HCT116 (cell line): ENCODE results near the gene NFIX.

Experiments
- CEBPB ChIP-seq: IDR thresholded peaks from 2 replicates; pipeline ENCODE4 v1.6.1; 2012; ENCODE audit warnings: low read depth
- EGR1 ChIP-seq: IDR thresholded peaks from 2 replicates; pipeline ENCODE4 v1.6.1; 2012; ENCODE audit warnings: low read depth
- EZH2 ChIP-seq: fragments of 200-600 bp; sonication (generic); IDR thresholded peaks from 2 replicates; pipeline ENCODE4 v1.6.1; 2017; ENCODE audit warnings: antibody characterized with exemption, mixed run types
- EZH2phosphoT487 ChIP-seq: fragments of 200-600 bp; IDR thresholded peaks from 2 replicates; pipeline ENCODE4 v1.6.1; 2018; ENCODE audit warnings: antibody characterized with exemption, borderline replicate concordance
- FOSL1 ChIP-seq: IDR thresholded peaks from 2 replicates; pipeline ENCODE4 v1.6.1; 2012; ENCODE audit warnings: low read depth
- POLR2A ChIP-seq: IDR thresholded peaks from 2 replicates; pipeline ENCODE4 v1.7.0; 2011; ENCODE audit warnings: borderline replicate concordance; ENCODE audit not compliant: insufficient read depth, insufficient read length; ENCODE audit errors: extremely low read depth
- POLR2AphosphoS5 ChIP-seq: IDR thresholded peaks from 2 replicates; pipeline ENCODE4 v1.6.1; 2011; ENCODE audit warnings: mild to moderate bottlenecking, low read depth, low read length, moderate library complexity
- SIN3A ChIP-seq: IDR thresholded peaks from 2 replicates; pipeline ENCODE4 v1.6.1; 2012; ENCODE audit warnings: low read depth
- SP1 ChIP-seq: IDR thresholded peaks from 2 replicates; pipeline ENCODE4 v1.6.1; 2012; ENCODE audit warnings: low read depth
- ZFX ChIP-seq: fragments of 450-650 bp; IDR thresholded peaks from 2 replicates; pipeline ENCODE4 v1.6.1; 2017
- ZNF274 ChIP-seq: fragments of 200-500 bp; sonication (Bioruptor generic); IDR thresholded peaks from 2 replicates; pipeline ENCODE4 v1.6.1; 2014; ENCODE audit warnings: mild to moderate bottlenecking, low read depth, low read length, inconsistent platforms
- TF ChIP-seq, protein P1 (sequence below), 3 experiments: fragments of 200-600 bp in 1 of 3; sonication (generic) in 1 of 3; IDR thresholded peaks in 2 of 3; conservative IDR thresholded peaks in 1 of 3; 2 replicates each; pipeline ENCODE4 v1.5.1; 2012 to 2017; ENCODE audit warnings: low read depth in 2 of 3, low read length in 2 of 3, antibody characterized with exemption in 1 of 3, borderline replicate concordance in 1 of 3, control low read depth in 1 of 3, mild to moderate bottlenecking in 1 of 3, mixed read lengths in 1 of 3, mixed run types in 1 of 3, moderate library complexity in 1 of 3; ENCODE audit not compliant: insufficient read depth in 1 of 3
- TF ChIP-seq, protein P2 (sequence below): IDR thresholded peaks from 2 replicates; pipeline ENCODE4 v1.6.1; 2012

DNA sequence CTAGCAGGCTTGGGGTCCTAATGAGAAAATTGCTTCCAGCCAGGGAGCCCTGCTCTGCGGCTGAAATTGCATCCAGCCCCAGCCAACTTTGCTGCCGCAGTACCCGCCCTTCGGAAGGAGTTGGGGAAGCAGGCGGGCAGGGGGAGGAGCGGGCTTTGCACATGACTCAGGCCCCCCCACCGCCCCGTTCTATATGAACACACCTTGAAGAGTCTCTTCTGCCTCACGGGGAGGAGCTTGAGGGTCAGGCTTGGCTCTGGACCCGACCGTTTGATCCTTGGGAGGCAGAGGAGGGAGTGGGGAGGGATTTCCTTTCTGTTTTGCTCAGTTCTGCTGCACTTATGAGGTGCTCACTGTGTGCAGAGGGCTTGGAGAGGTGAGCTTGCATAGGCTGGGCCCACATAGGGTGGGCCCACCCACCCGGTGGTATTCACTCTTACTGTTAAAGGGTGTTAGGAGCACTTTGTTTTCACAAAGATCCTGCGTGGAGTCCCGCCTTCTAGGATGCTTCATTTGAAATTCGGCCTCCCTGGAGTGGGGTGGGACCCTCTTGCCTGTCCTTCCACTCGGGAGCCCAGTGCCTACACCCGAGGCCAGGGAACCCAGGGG lies 60.9 kb downstream of the NFIX start:
- peak; percentile 48 for TF ChIP-seq POLR2AphosphoS5
- TF ChIP-seq, protein P1, sequence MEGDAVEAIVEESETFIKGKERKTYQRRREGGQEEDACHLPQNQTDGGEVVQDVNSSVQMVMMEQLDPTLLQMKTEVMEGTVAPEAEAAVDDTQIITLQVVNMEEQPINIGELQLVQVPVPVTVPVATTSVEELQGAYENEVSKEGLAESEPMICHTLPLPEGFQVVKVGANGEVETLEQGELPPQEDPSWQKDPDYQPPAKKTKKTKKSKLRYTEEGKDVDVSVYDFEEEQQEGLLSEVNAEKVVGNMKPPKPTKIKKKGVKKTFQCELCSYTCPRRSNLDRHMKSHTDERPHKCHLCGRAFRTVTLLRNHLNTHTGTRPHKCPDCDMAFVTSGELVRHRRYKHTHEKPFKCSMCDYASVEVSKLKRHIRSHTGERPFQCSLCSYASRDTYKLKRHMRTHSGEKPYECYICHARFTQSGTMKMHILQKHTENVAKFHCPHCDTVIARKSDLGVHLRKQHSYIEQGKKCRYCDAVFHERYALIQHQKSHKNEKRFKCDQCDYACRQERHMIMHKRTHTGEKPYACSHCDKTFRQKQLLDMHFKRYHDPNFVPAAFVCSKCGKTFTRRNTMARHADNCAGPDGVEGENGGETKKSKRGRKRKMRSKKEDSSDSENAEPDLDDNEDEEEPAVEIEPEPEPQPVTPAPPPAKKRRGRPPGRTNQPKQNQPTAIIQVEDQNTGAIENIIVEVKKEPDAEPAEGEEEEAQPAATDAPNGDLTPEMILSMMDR (IDR thresholded peaks at IDR 0.05 in 2 of 3, conservative IDR thresholded peaks at IDR 0.05 in 1 of 3; ENCODE audit: borderline replicate concordance in 1 of 3, insufficient read depth in 1 of 3, low read depth in 2 of 3, low read length in 2 of 3), result no peak
- no peak for TF ChIP-seq POLR2A
- TF ChIP-seq ZNF274, result no peak
- TF ChIP-seq FOSL1, result no peak
- TF ChIP-seq, protein P2, sequence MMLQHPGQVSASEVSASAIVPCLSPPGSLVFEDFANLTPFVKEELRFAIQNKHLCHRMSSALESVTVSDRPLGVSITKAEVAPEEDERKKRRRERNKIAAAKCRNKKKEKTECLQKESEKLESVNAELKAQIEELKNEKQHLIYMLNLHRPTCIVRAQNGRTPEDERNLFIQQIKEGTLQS, result no peak
- TF ChIP-seq EZH2phosphoT487, result no peak
- no peak for TF ChIP-seq ZFX
- TF ChIP-seq EGR1, result no peak
- no peak; the same call in 1 of the 2 replicates for TF ChIP-seq SP1
- TF ChIP-seq CEBPB, result no peak
- TF ChIP-seq SIN3A, result no peak
- no peak for TF ChIP-seq EZH2
